ENCODE results near the gene MRNIP.

MRNIP gene

GRCh38 chr5:179882338-179882737, 23.7 kb upstream of the MRNIP start:
- CTCF ChIA-PET = no interaction called here
- POLR2A ChIA-PET (ENCODE audit: low non-redundant PET) = no interaction called here
- H3K27ac ChIP-seq = no peak overlapping the region
- no peak for DNase-seq (ENCODE audit: low spot score)
- TF ChIP-seq CTCF (conservative IDR thresholded peaks at IDR 0.05; ENCODE audit: low read depth) = no peak

- ChIA-PET CTCF (no interaction called here), POLR2A (ENCODE audit: low non-redundant PET) (no interaction called here)
- DNase-seq (ENCODE audit: low spot score) = no peak
- no peak overlapping the region for H3K27ac ChIP-seq
- no peak for TF ChIP-seq CTCF (conservative IDR thresholded peaks at IDR 0.05; ENCODE audit: low read depth)
These were observed 22.4 kb upstream of the MRNIP start for GRCh38 chr5:179880848-179881590.

- TF ChIP-seq CTCF (conservative IDR thresholded peaks at IDR 0.05; ENCODE audit: low read depth) = no peak
- CTCF ChIA-PET = interaction anchor here (0.5 to 0.7 kb wide), 2 partner anchors 180 to 194 kb away, joined by 3 to 4 read pairs; no protein-coding TSS in a partner anchor
- H3K27ac ChIP-seq = no peak overlapping the region
- POLR2A ChIA-PET (ENCODE audit: low non-redundant PET) = no interaction called here
- no peak for DNase-seq (ENCODE audit: low spot score)
These were observed 21.5 kb upstream of the MRNIP start for GRCh38 chr5:179880066-179880650.

GRCh38 chr5:179879690-179880010, 21.0 kb upstream of the MRNIP start:
- no peak for TF ChIP-seq CTCF (conservative IDR thresholded peaks at IDR 0.05; ENCODE audit: low read depth)
- ChIA-PET POLR2A (ENCODE audit: low non-redundant PET) (no interaction called here), CTCF (interaction anchor here (0.5 to 0.7 kb wide), 2 partner anchors 180 to 194 kb away, joined by 3 to 4 read pairs; no protein-coding TSS in a partner anchor)
- DNase-seq (ENCODE audit: low spot score) = no peak
- H3K27ac ChIP-seq = no peak overlapping the region

GRCh38 chr5:179879003-179879689, 20.5 kb upstream of the MRNIP start:
- H3K27ac ChIP-seq = no peak overlapping the region
- ChIA-PET CTCF (interaction anchor here (0.7 to 1.1 kb wide), 2 partner anchors 29 to 181 kb away, joined by 3 read pairs; no protein-coding TSS in a partner anchor), POLR2A (ENCODE audit: low non-redundant PET) (no interaction called here)
- no peak for TF ChIP-seq CTCF (conservative IDR thresholded peaks at IDR 0.05; ENCODE audit: low read depth)
- DNase-seq (ENCODE audit: low spot score) = no peak

- no peak for DNase-seq (ENCODE audit: low spot score)
- POLR2A ChIA-PET (ENCODE audit: low non-redundant PET) = no interaction called here
- H3K27ac ChIP-seq = peak overlapping the region; percentile 3; the same call in 1 of the 2 replicates
- TF ChIP-seq CTCF (conservative IDR thresholded peaks at IDR 0.05; ENCODE audit: low read depth) = no peak
- CTCF ChIA-PET = interaction anchor here (1.1 kb wide), 1 partner anchor 30 kb away, joined by 3 read pairs; no protein-coding TSS in a partner anchor
These were observed 19.8 kb upstream of the MRNIP start for GRCh38 chr5:179878222-179879002.

All from RWPE1 (cell line).